HT1080 (cell line): ENCODE data around the gene DHDDS. TPM values are rescaled to one million over a fixed set of nuclear protein-coding genes. Genes with fewer than 3 reads are reported as not detected.
"Not testable (repeated sequence)": the region's sequence is repeated elsewhere in the genome, so short reads cannot be mapped to it uniquely, and the experiment has no call there.

Experiments used
- DNase-seq: peaks from one replicate; pipeline ENCODE4 v3.0.0-alpha.2; 2015; ENCODE audit warnings: low read depth
- total RNA-seq: library from RNA; depleted of rRNA; stranded (reverse); fragments of >200 nt; shearing (Covaris generic); gene quantifications from 2 replicates; pipeline ENCODE4 v1.2.3, GENCODE V29; 2014

The DHDDS gene
- total RNA-seq, 1 experiment from 2014 or later: 26.2 TPM

GRCh38 chr1:26475989-26476388 is 43.9 kb downstream of the DHDDS start:
- DNase-seq: no peak

GRCh38 chr1:26476958-26477357 is 44.8 kb downstream of the DHDDS start:
- DNase-seq: no peak

GRCh38 chr1:26477446-26478152 is 45.5 kb downstream of the DHDDS start:
- no peak for DNase-seq

GRCh38 chr1:26478159-26478558 is 46.0 kb downstream of the DHDDS start:
- no peak for DNase-seq

DNA sequence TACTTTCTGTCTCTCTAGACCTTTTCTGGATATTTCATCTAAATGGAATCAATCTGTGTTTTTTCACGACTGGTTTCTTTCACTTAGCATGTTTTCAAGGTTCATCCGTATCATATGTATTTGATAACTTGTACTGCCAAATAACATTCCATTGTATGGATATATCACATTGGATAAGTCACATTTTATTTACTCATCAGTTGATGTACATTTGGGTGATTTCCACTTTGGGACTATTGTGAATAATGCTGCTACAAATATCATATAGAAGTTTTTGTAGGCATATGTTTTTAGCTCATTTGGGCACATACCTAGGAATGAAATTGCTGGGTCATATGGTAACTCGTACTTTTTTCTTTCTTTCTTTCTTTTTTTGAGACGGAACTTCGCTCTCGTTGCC is 46.9 kb downstream of the DHDDS start:
- no peak for DNase-seq

- no peak for DNase-seq
These were observed 50.8 kb downstream of the DHDDS start for GRCh38 chr1:26482921-26483320.

DNA sequence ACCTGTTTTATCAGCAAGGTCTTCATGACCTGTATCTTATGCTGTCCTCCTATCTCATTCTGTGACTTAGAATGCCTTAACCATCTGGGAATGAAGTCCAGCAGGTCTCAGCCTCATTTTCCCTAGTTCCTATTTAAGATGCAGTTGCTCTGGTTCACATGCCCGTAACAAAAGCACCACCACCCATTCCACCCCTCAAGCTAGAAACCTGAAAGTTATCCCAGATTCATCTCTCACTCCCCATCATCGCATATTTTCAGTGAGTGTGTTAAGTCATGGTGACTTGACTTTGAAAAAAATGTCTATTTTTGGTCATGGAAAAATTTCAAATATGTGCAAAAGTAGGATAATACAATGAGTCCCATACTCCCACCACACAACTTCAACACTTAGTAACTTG is 51.9 kb downstream of the DHDDS start:
- DNase-seq: no peak

DNA sequence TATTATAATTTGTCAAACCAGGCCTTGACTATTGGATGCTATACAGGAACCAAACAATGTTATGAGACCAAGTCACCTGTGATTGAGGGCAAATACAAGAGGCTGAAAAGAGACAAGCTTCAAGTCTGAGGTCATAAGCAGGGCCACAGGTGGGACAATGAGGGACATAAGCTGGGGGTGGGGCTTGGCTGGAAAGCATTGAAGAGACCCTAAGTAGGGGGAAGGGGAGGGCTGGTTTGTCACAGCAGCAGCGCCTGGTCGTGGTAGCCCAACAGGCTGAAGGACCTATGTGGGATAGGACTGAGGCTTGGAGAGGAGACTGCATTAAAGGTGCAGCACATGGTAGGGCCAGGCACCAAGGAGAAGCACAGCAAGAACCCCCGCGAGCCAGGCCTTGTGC is 58.0 kb downstream of the DHDDS start:
- DNase-seq: no peak

DNA sequence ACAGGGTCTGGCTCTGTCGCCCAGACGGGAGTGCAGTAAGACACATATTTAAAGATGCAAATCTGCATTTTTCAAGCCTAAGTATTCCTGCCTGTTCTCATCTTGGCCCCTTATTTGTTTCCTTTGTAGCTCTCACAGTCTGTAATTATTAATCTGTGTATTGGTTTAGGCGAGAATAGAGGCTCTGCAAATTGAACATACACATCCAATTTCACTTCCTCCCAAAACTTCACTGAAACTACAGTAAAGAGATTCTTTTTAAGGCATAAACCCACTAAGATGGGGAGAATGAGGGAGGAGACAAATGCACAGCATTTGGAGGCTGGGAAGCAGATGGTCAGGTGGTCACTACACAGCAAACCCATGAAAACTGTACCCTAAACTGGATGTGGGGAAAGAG is 61.1 kb downstream of the DHDDS start:
- no peak for DNase-seq

DNA sequence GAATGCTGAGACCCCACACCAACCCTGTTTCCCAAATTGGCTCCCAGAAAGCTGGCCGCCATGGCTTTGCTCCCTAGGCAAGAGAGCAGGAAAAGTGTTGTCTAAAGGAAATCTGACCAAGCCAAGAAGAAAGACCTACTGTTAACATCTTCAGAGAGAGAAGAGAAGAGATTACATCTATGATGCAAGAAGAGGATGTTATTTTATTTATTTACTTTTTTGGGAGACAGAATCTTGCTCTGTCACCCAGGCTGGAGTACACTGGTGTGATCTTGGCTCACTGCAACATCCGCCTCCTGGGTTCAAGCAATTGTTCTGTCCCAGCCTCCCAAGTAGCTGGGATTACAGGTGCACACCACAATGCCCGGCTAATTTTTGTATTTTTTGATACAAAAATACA is 61.8 kb downstream of the DHDDS start:
- no peak for DNase-seq

- no peak for DNase-seq
These were observed 64.7 kb downstream of the DHDDS start for GRCh38 chr1:26496861-26497260.

GRCh38 chr1:26498894-26499293 is 66.8 kb downstream of the DHDDS start:
- DNase-seq: no peak

- DNase-seq: peak; percentile 67
These were observed 68.5 kb downstream of the DHDDS start for GRCh38 chr1:26500488-26501175.

DNA sequence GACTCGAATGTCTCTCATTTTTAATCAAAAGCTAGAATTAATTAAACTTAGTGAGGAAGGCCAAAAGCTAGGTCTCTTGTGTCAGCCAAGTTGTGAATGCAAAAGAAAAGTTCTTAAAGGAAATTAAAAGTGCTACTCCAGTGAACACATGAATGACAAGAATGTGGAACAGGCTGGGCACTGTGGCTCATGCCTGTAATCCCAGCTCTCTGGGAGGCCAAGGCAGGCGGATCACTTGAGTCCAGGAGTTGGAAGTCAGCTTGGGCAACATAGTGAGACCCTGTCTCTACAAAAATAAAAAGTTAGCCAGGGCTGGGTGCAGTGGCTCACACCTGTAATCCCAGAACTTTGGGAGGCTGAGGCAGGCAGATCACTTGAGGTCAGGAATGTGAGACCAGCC is 78.6 kb downstream of the DHDDS start:
- DNase-seq: not testable (repeated sequence)

- DNase-seq: not testable (repeated sequence)
These were observed 83.7 kb downstream of the DHDDS start for GRCh38 chr1:26515836-26516235.

DNA sequence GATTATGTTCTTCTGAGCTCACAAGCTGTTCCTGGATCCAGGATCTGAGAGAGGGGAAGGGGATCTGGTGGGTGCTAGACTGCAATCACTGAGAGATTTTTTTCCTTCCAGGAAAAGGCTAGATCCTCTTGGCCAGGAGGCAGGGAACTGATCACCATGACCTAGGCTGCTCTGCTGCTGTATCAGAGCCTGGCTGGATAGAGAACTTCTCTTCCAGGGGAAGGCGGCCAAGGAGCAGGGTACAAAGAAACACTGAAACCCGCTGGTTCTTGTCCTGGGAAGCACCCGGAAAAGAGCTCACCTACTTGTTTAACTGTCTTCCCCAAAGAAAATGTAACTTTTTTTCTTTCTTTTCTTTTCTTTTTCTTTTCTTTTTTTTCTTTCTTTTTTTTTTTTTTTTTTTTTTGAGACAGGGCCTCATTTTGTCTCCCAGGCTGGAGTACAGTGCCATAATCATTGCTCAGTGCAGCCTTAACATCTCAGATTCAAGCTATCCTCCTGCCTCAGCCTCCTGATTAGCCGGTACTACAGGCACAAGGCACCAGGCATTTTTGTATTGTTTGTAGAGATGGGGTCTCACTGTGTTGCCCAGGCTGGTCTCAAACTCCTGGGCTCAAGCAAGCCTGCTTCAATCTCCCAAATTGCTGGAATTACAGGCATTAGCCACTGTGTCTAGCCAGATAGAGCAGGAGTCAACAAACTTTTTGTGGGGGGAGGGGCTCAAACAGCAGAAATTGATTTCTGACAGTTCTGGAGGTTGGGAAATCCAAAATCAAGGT is 85.1 kb downstream of the DHDDS start:
- no peak for DNase-seq

- DNase-seq: no peak
These were observed 85.6 kb downstream of the DHDDS start for GRCh38 chr1:26517766-26518049.

DNA sequence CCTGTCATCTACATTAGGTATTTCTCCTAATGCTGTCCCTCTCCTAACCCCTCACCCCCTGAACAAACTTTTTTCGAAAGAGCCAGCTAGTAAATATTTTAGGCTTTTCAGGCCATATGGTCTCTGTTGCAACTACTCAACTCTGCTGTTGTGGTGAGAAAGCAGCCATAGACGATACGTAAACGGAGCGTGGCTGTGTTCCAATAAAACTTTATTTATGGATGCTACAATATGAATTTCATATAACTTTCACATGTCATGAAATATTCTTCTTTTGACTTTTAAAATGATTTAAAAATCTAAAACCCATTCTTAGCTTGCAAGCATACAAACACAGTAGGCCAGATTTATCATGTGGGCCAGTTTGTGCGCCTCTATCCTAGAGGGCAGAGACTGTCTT is 86.2 kb downstream of the DHDDS start:
- DNase-seq: no peak

DNA sequence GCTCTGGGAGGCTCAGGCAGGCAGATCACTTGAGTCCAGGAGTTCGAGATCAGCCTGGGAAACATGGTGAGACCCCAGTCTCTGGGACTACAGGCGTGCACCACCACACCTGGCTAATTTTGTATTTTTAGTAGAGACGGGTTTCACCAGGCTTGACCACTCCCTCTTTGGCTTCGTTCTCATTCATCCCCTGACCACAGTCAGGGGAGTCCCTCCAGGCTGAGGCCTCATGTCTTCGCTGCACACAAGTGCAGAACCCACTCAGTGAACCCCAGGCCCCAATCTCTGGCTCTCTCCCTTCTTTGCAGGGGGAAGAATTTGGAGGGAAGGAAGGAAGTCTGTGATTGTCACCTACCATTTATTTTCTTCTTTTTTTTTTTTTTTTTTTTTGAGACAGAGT is 88.2 kb downstream of the DHDDS start:
- DNase-seq: no peak
